PC-9 (cell line): ENCODE data around the gene MMP13. TPM values are rescaled to one million over a fixed set of nuclear protein-coding genes. Genes with fewer than 3 reads are reported as not detected.

Source experiments
- BruUV-seq: library from RNA; stranded (reverse); fragments of 400-500 nt; replicated peaks from 2 replicates; lab custom pipeline; 2021; lab: Mats Ljungman, UMichigan
- CTCF ChIA-PET: fragments of 300-600 bp; sonication (Branson Sonifier 250); formaldehyde crosslinking; loops from one replicate; lab custom pipeline; 2022; ENCODE audit warnings: antibody characterized with exemption; lab: Charles Lee
- POLR2A ChIA-PET: fragments of 300-600 bp; sonication (Branson Sonifier 250); formaldehyde crosslinking; loops from one replicate; lab custom pipeline; 2022; ENCODE audit warnings: antibody characterized with exemption; ENCODE audit not compliant: unreplicated experiment; lab: Charles Lee
- DNase-seq, 2 experiments: peaks; one replicate each; pipeline versions ENCODE4 v3.0.0 to v3.0.0-alpha.2; 2015 to 2022; ENCODE audit warnings: mixed read lengths in 1 of 2
- H2AFZ ChIP-seq: fragments of 200-600 bp; sonication (generic); 2 replicates; pipeline ENCODE4 v1.8.1; 2017; ENCODE audit warnings: antibody characterized with exemption
- H3F3A ChIP-seq: fragments of 200-600 bp; sonication (generic); 2 replicates; pipeline ENCODE4 v1.8.1; 2017; ENCODE audit warnings: antibody characterized with exemption, mild to moderate bottlenecking, low read depth; ENCODE audit not compliant: insufficient read depth
- H3K27ac ChIP-seq: fragments of 200-600 bp; sonication (generic); 2 replicates; pipeline ENCODE4 v1.6.1; 2016; ENCODE audit warnings: mixed run types
- H3K27me3 ChIP-seq: fragments of 200-600 bp; sonication (generic); 2 replicates; pipeline ENCODE4 v1.6.1; 2016; ENCODE audit warnings: low read depth, mixed run types; ENCODE audit not compliant: insufficient read depth
- H3K36me3 ChIP-seq: fragments of 200-600 bp; sonication (generic); 2 replicates; pipeline ENCODE4 v1.6.1; 2016; ENCODE audit warnings: low read depth, mixed run types
- H3K4me1 ChIP-seq: fragments of 200-600 bp; sonication (generic); replicated peaks from 2 replicates; pipeline ENCODE4 v1.6.1; 2016; ENCODE audit warnings: mixed run types; ENCODE audit not compliant: insufficient read depth
- H3K4me2 ChIP-seq: fragments of 200-600 bp; sonication (generic); 2 replicates; pipeline ENCODE4 v1.6.1; 2017; ENCODE audit warnings: mixed run types
- H3K4me3 ChIP-seq: fragments of 200-600 bp; sonication (generic); 2 replicates; pipeline ENCODE4 v1.6.1; 2016; ENCODE audit warnings: mixed run types
- H3K79me2 ChIP-seq: fragments of 200-600 bp; sonication (generic); 2 replicates; pipeline ENCODE4 v1.6.1; 2017; ENCODE audit warnings: low read depth, mixed run types
- H3K9me2 ChIP-seq: fragments of 200-600 bp; sonication (generic); 2 replicates; pipeline ENCODE4 v1.8.1; 2017; ENCODE audit warnings: mild to moderate bottlenecking; ENCODE audit not compliant: insufficient read depth
- H3K9me3 ChIP-seq: fragments of 200-600 bp; sonication (generic); 2 replicates; pipeline ENCODE4 v1.8.1; 2016; ENCODE audit warnings: low read depth; ENCODE audit not compliant: insufficient read depth
- H4K20me1 ChIP-seq: fragments of 200-600 bp; sonication (generic); 2 replicates; pipeline ENCODE4 v1.8.1; 2017; ENCODE audit not compliant: insufficient read depth
- CTCF ChIP-seq: fragments of 200-600 bp; sonication (generic); conservative IDR thresholded peaks from 2 replicates; pipeline ENCODE4 v1.6.1; 2017; ENCODE audit warnings: mixed run types, antibody characterized with exemption, mild to moderate bottlenecking, moderate library complexity
- EZH2 ChIP-seq: fragments of 200-600 bp; sonication (generic); IDR thresholded peaks from 2 replicates; pipeline ENCODE4 v1.8.0; 2017; ENCODE audit warnings: antibody characterized with exemption, low read depth
- intact Hi-C: fragments of 100-400 bp; cut with micrococcal nuclease; formaldehyde crosslinking; loops from one replicate; pipeline ENCODE4 v1.10.0; 2022; ENCODE audit not compliant: unreplicated experiment
- total RNA-seq: library from RNA; stranded (reverse); gene quantifications from 2 replicates; pipeline ENCODE4 v1.2.3, GENCODE V29; 2021

The MMP13 gene
- total RNA-seq, 1 experiment from 2014 or later: not detected

DNA sequence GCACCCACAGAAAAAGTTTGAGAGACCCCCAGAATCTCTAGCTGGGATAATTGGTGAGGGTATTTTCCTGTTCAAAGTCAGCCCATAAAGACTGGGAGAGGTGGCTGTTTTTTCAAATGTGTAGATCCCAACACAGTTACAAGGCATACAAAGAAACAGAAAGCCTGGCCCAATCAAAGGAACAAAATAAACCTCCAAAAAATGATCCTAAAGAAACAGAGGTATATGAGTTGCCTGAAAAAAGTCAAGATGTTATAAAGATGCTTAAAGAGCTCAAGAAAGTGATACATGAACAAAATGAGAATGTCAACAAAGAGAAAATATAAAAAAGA lies 40.5 kb downstream of the MMP13 start:
- peaks cover 5% of the 10 kb centered on the region; the same call in 1 of the 2 replicates for H3F3A ChIP-seq
- no peak overlapping the region for H3K4me2 ChIP-seq
- H2AFZ ChIP-seq: no peak overlapping the region
- no TSS peak for BruUV-seq
- H3K36me3 ChIP-seq: no peaks in the 10 kb centered on the region
- H3K27ac ChIP-seq: no peak overlapping the region
- H3K27me3 ChIP-seq: no peaks in the 10 kb centered on the region
- no peak overlapping the region for H3K4me3 ChIP-seq
- no peak for DNase-seq
- POLR2A ChIA-PET: no interaction called here
- peaks cover 24% of the 10 kb centered on the region for H3K4me1 ChIP-seq
- no peaks in the 10 kb centered on the region for H3K9me3 ChIP-seq
- intact Hi-C loops: loop anchor here (2.0 to 10.0 kb wide), 2 partner anchors 110 to 140 kb away; no protein-coding TSS in a partner anchor
- CTCF ChIA-PET: interaction anchor here (0.7 to 1.6 kb wide), 5 partner anchors 9 to 140 kb away, joined by 3 to 4 read pairs (median 4); no protein-coding TSS in a partner anchor
- H3K79me2 ChIP-seq: no peaks in the 10 kb centered on the region
- no peaks in the 10 kb centered on the region for H4K20me1 ChIP-seq
- H3K9me2 ChIP-seq: no peaks in the 10 kb centered on the region
- TF ChIP-seq CTCF (peak; percentile 36; the same call in 1 of the 2 replicates), EZH2 (no peak)

DNA sequence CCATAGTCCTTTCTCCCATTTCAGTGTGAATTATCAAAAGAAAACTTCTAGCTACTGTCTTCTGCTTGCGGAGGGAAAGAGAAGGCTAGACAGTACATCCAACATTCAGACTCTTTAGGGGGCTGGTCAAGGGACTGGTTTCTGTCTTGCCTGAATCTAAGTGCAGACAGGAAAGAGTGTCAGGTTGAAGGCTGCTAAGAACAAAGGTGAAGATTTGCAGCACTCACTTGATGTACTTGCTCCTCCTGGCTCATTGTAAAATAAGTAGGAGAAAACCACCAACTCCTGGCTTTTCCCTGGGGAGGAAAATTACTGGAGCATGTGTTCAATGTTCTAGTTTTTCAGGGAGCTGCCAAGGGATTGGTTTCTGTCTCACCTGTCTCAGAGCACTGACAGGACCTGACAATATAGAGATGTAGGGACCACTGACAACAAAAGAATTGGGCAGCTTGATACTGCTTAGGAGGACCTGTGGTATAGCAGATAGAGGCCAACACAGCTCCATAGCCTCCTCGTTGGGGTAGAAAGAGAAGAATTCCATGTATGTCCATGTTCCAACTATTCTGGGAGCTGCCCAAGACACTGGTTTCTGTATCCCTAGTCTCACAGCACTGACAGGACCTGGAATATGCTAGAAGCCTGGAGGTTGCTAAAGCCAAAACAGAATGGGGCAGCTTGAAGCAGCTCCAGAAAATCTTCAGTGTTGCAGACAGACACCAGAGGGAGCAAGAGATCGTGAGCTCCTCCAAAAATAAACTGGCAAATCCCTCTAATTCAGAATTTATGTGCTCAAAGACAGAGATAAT lies 41.1 kb downstream of the MMP13 start:
- H3K79me2 ChIP-seq: no peaks in the 10 kb centered on the region
- no peaks in the 10 kb centered on the region for H3K27me3 ChIP-seq
- POLR2A ChIA-PET: no interaction called here
- no peak overlapping the region for H3K27ac ChIP-seq
- TF ChIP-seq CTCF (peak; percentile 78), EZH2 (no peak)
- H3K4me2 ChIP-seq: no peak overlapping the region
- intact Hi-C loops: loop anchor here (2.0 to 10.0 kb wide), 2 partner anchors 110 to 140 kb away; no protein-coding TSS in a partner anchor
- peaks cover 5% of the 10 kb centered on the region; the same call in 1 of the 2 replicates for H3F3A ChIP-seq
- H3K9me3 ChIP-seq: no peaks in the 10 kb centered on the region
- H2AFZ ChIP-seq: no peak overlapping the region
- H3K9me2 ChIP-seq: no peaks in the 10 kb centered on the region
- peaks cover 24% of the 10 kb centered on the region for H3K4me1 ChIP-seq
- no peak overlapping the region for H3K4me3 ChIP-seq
- H4K20me1 ChIP-seq: no peaks in the 10 kb centered on the region
- no TSS peak for BruUV-seq
- H3K36me3 ChIP-seq: no peaks in the 10 kb centered on the region
- CTCF ChIA-PET: interaction anchor here (0.7 to 1.6 kb wide), 4 partner anchors 8 to 140 kb away, joined by 3 to 4 read pairs (median 4); no protein-coding TSS in a partner anchor
- DNase-seq: peak in 1 of 2 experiments; percentile 5

DNA sequence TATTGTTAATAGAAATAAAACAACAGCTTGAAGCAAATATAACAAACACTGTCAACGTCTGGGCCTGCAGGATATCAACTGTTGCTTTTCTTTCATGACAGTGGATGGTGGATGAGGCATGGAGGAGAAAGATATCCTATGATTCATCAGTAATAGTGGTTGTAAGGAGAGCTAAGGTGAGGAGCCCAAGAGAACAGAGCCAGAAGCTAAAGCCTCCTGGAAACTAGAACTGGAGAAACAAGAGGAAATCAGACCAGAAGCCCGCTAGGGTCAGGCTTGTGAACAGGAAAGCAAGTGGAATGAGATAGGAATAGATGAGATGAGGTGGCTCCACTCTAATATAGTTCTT lies 43.1 kb downstream of the MMP13 start:
- BruUV-seq: no TSS peak
- H4K20me1 ChIP-seq: no peaks in the 10 kb centered on the region
- no peaks in the 10 kb centered on the region for H3K27me3 ChIP-seq
- peak overlapping the region; percentile 18; the same call in 1 of the 2 replicates for H3K4me2 ChIP-seq
- no peaks in the 10 kb centered on the region for H3K9me3 ChIP-seq
- TF ChIP-seq EZH2: no peak
- no peak for TF ChIP-seq CTCF
- DNase-seq: no peak
- intact Hi-C loops: loop anchor here (10.0 kb wide), 1 partner anchor 108 kb away; no protein-coding TSS in a partner anchor
- no peaks in the 10 kb centered on the region for H3K36me3 ChIP-seq
- CTCF ChIA-PET: interaction anchor here (0.6 kb wide), 1 partner anchor 179 kb away, joined by 3 read pairs; no protein-coding TSS in a partner anchor
- H2AFZ ChIP-seq: no peak overlapping the region
- no peak overlapping the region for H3K4me3 ChIP-seq
- H3F3A ChIP-seq: peaks cover 5% of the 10 kb centered on the region; the same call in 1 of the 2 replicates
- H3K4me1 ChIP-seq: peaks cover 24% of the 10 kb centered on the region
- H3K27ac ChIP-seq: peak overlapping the region; percentile 29; the same call in 1 of the 2 replicates
- POLR2A ChIA-PET: no interaction called here
- no peaks in the 10 kb centered on the region for H3K79me2 ChIP-seq
- H3K9me2 ChIP-seq: no peaks in the 10 kb centered on the region
